22Rv1 (cell line): ENCODE results near the gene NHERF2.

ENCODE experiments used
- ZFX ChIP-seq: fragments of 450-650 bp; IDR thresholded peaks from 2 replicates; pipeline ENCODE4 v1.6.1; 2017; ENCODE audit warnings: antibody characterized with exemption, borderline replicate concordance
- TF ChIP-seq, protein P1 (sequence below): fragments of 450-650 bp; IDR thresholded peaks from 2 replicates; pipeline ENCODE4 v1.5.1; 2017; ENCODE audit warnings: mild to moderate bottlenecking

DNA sequence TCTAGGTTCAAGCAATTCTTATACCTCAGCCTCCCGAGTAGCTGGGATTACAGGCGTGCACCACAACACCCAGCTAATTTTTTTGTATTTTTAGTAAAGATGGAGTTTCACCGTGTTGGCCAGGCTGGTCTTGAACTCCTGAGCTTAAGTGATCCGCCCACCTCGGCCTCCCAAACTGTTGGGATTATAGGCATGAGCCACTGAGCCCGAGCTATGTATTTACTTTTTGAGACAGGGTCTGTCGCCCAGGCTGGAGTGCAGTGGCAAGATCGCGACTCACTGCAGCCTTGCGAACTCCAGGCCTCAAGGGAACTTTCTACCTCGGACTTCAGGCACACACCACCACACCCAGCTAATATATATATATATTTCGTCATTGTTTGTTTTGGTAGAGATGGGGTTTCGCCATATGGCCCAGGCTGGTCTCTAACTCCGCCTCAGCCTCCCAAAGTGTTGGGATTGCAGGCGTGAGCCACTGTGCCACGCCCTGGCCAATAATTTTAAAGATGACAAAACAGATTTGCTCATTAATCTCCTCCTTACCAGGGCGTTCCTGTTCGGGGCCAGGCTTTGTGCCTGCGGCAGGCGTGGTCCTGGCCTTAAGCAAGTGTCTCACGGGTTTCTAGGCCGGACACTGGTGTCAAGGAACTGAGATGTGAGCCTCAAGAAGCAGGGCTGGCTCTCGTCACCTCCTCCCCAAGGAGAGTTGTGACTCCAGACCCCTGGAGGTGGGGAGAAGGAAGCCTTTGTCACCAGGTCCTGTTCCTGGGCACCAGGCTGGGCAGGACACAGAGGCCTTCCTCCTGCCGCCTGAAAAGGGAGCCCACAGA lies 11.4 kb upstream of the NHERF2 start:
- TF ChIP-seq, protein P1, sequence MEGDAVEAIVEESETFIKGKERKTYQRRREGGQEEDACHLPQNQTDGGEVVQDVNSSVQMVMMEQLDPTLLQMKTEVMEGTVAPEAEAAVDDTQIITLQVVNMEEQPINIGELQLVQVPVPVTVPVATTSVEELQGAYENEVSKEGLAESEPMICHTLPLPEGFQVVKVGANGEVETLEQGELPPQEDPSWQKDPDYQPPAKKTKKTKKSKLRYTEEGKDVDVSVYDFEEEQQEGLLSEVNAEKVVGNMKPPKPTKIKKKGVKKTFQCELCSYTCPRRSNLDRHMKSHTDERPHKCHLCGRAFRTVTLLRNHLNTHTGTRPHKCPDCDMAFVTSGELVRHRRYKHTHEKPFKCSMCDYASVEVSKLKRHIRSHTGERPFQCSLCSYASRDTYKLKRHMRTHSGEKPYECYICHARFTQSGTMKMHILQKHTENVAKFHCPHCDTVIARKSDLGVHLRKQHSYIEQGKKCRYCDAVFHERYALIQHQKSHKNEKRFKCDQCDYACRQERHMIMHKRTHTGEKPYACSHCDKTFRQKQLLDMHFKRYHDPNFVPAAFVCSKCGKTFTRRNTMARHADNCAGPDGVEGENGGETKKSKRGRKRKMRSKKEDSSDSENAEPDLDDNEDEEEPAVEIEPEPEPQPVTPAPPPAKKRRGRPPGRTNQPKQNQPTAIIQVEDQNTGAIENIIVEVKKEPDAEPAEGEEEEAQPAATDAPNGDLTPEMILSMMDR = no peak
- no peak for TF ChIP-seq ZFX
